ENCODE data around the gene F5. TPM values are rescaled to one million over a fixed set of nuclear protein-coding genes. Genes with fewer than 3 reads are reported as not detected.

Gene F5
- total and polyA plus RNA-seq, 2 experiments from 2014 or later: 20.4 to 24.0 TPM

- Histone ChIP-seq H2AFZ (no peak overlapping the region), H3K4me2 (no peak overlapping the region), H3K4me1 (ENCODE audit: insufficient read depth) (no peaks in the 10 kb centered on the region), H3K27ac (no peak overlapping the region), H3K9me3 (ENCODE audit: low read depth) (no peaks in the 10 kb centered on the region), H4K20me1 (ENCODE audit: insufficient read depth, poor library complexity, severe bottlenecking) (no peaks in the 10 kb centered on the region), H3K4me3 (no peak overlapping the region), H3K79me2 (no peaks in the 10 kb centered on the region), H3K36me3 (replicated peaks; ENCODE audit: insufficient read depth, low read depth) (no peaks in the 10 kb centered on the region), H3K9me2 (replicated peaks; ENCODE audit: insufficient read depth) (no peaks in the 10 kb centered on the region), H3K27me3 (no peaks in the 10 kb centered on the region)
- DNase-seq (ENCODE audit: low spot score): no peak
- TF ChIP-seq CTCF (IDR thresholded peaks at IDR 0.05; ENCODE audit: poor library complexity) (no peak), EZH2 (IDR thresholded peaks at IDR 0.05; ENCODE audit: borderline replicate concordance) (no peak), EZH2phosphoT487 (IDR thresholded peaks at IDR 0.05; ENCODE audit: low read depth, severe bottlenecking, unreplicated experiment) (no peak)
- WGBS (ENCODE audit: low lambda C conversion rate, missing lambda C conversion rate): 68% methylated on average over 2 of the region's 2 CpGs
Observed at GRCh38 chr1:169495916-169496315, 90.4 kb downstream of the F5 start.

DNA sequence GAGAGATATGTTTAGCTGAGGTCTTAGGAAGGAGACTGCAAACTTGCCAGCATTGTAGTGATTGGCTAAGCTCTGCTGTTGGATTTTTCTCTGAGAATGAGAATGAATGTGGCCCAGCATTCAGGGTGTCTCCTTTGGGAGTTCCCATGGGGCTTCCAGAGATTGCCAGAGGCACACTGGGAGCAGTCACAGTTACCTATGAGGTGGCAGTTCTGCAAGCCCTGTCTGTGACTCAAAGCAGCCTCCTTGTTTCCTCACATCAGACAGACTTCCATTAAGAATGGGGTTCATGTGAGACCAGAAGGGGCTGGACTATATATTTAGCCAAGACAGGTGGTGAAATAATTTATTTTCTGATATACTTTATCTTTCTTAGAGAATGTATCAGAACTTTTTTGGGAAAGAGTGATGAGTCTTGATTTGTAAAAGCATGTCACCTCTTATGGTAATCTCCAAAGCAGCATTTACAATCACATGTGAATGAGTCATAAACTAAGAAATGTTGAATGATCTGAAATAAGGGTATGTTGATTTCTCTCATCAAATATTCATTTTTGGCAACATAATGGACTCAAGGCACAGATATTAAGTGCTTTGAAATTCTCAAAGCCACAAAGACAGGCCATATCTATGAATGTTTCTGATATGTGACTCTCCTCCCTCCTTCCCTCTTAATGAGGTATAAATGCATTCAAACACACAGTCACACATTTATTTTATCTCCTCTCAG is 91.1 kb downstream of the F5 start:
- Histone ChIP-seq H3K9me2 (replicated peaks; ENCODE audit: insufficient read depth) (no peaks in the 10 kb centered on the region), H3K79me2 (no peaks in the 10 kb centered on the region), H3K9me3 (ENCODE audit: low read depth) (no peaks in the 10 kb centered on the region), H3K4me2 (no peak overlapping the region), H3K36me3 (replicated peaks; ENCODE audit: insufficient read depth, low read depth) (no peaks in the 10 kb centered on the region), H3K4me3 (no peak overlapping the region), H3K4me1 (ENCODE audit: insufficient read depth) (no peaks in the 10 kb centered on the region), H3K27ac (no peak overlapping the region), H3K27me3 (no peaks in the 10 kb centered on the region), H2AFZ (no peak overlapping the region), H4K20me1 (ENCODE audit: insufficient read depth, poor library complexity, severe bottlenecking) (no peaks in the 10 kb centered on the region)
- TF ChIP-seq CTCF (IDR thresholded peaks at IDR 0.05; ENCODE audit: poor library complexity): no peak
- no peak for TF ChIP-seq EZH2phosphoT487 (IDR thresholded peaks at IDR 0.05; ENCODE audit: low read depth, severe bottlenecking, unreplicated experiment)
- TF ChIP-seq EZH2 (IDR thresholded peaks at IDR 0.05; ENCODE audit: borderline replicate concordance): no peak
- DNase-seq (ENCODE audit: low spot score): no peak

- DNase-seq (ENCODE audit: low spot score): no peak
- no peaks in the 10 kb centered on the region for H3K36me3 ChIP-seq (replicated peaks; ENCODE audit: insufficient read depth, low read depth)
- no peaks in the 10 kb centered on the region for H3K79me2 ChIP-seq
- H4K20me1 ChIP-seq (ENCODE audit: insufficient read depth, poor library complexity, severe bottlenecking): no peaks in the 10 kb centered on the region
- 88% methylated on average over 3 of the region's 3 CpGs for WGBS (ENCODE audit: low lambda C conversion rate, missing lambda C conversion rate)
- no peaks in the 10 kb centered on the region for H3K9me2 ChIP-seq (replicated peaks; ENCODE audit: insufficient read depth)
- no peaks in the 10 kb centered on the region for H3K9me3 ChIP-seq (ENCODE audit: low read depth)
- H3K4me1 ChIP-seq (ENCODE audit: insufficient read depth): no peaks in the 10 kb centered on the region
- no peak for TF ChIP-seq EZH2 (IDR thresholded peaks at IDR 0.05; ENCODE audit: borderline replicate concordance)
- TF ChIP-seq EZH2phosphoT487 (IDR thresholded peaks at IDR 0.05; ENCODE audit: low read depth, severe bottlenecking, unreplicated experiment): no peak
- TF ChIP-seq CTCF (IDR thresholded peaks at IDR 0.05; ENCODE audit: poor library complexity): no peak
- no peak overlapping the region for H3K27ac ChIP-seq
- H3K4me2 ChIP-seq: no peak overlapping the region
- H3K4me3 ChIP-seq: no peak overlapping the region
- no peaks in the 10 kb centered on the region for H3K27me3 ChIP-seq
- H2AFZ ChIP-seq: no peak overlapping the region
Observed at GRCh38 chr1:169494343-169494742, 91.9 kb downstream of the F5 start.

All from hepatocyte (in vitro differentiated cells).